GM12878 (cell line): Measurements from ENCODE around the gene ENAH. TPM values are rescaled to one million over a fixed set of nuclear protein-coding genes. Genes with fewer than 3 reads are reported as not detected.

ENCODE experiments used
- CBX3 ChIP-seq: fragments of 200-600 bp; sonication (generic); IDR thresholded peaks from 2 replicates; pipeline ENCODE4 v1.6.1; 2016; ENCODE audit warnings: low read depth, borderline replicate concordance
- NRF1 ChIP-seq: conservative IDR thresholded peaks from 2 replicates; pipeline ENCODE4 v1.6.1; 2011; ENCODE audit warnings: mild to moderate bottlenecking, low read depth, low read length, improper control_type of control experiment
- RBBP5 ChIP-seq: fragments of 200-600 bp; sonication (generic); conservative IDR thresholded peaks from 2 replicates; pipeline ENCODE4 v1.6.1; 2016
- YBX1 ChIP-seq: fragments of 450-650 bp; IDR thresholded peaks from 2 replicates; pipeline ENCODE4 v1.6.1; 2016; ENCODE audit warnings: antibody characterized with exemption
- ZNF217 ChIP-seq: fragments of 450-650 bp; IDR thresholded peaks from 2 replicates; pipeline ENCODE4 v1.6.1; 2017; ENCODE audit warnings: antibody characterized with exemption, mild to moderate bottlenecking
- polyA plus RNA-seq, 11 experiments: library from polyadenylated mRNA; depleted of rRNA in 4 of 11; unstranded in 6 of 11; stranded (reverse) in 5 of 11; fragments of >200 nt; fragmentation: Nextera tagmentation in 4 of 11; fragmentation: Illumina TruSeq in 1 of 11; extraction: Ambion mirVana in 4 of 11; extraction: Trizol in 1 of 11; gene quantifications; 1 replicate in 1 of 11; 2 replicates in 10 of 11; pipeline versions ENCODE4 v1.2.1 to v1.2.3, GENCODE V29; 2011 to 2016; ENCODE audit warnings: inconsistent platforms in 2 of 11, missing spikeins in 2 of 11, low read depth in 1 of 11
- total RNA-seq, 4 experiments: library from RNA; depleted of rRNA in 3 of 4; stranded (reverse); fragments of >200 nt in 3 of 4; fragmentation: Illumina TruSeq in 1 of 4; extraction: Trizol in 1 of 4; gene quantifications; 2 replicates each; pipeline versions ENCODE4 v1.2.1 to v1.2.3, GENCODE V29; 2013 to 2021
- TF ChIP-seq, protein P1 (sequence below): fragments of 450-650 bp; IDR thresholded peaks from 2 replicates; pipeline ENCODE4 v1.6.1; 2017; ENCODE audit warnings: mild to moderate bottlenecking, low read depth, inconsistent platforms; ENCODE audit not compliant: poor library complexity, severe bottlenecking
- TF ChIP-seq, protein P2 (sequence below): fragments of 450-650 bp; IDR thresholded peaks from 2 replicates; pipeline ENCODE4 v1.6.1; 2017; ENCODE audit warnings: mild to moderate bottlenecking, moderate library complexity
- TF ChIP-seq, protein P3 (sequence below): IDR thresholded peaks from 2 replicates; pipeline ENCODE4 v1.6.1; 2012; ENCODE audit warnings: low read depth, low read length, improper control_type of control experiment

Gene ENAH
- total and polyA plus RNA-seq, 10 of the 15 experiments (the other 5 are each of a cell fraction or from before 2014, with no cell fraction given): under 0.01 to 0.62 (median 0.06) TPM; not detected in 5

DNA sequence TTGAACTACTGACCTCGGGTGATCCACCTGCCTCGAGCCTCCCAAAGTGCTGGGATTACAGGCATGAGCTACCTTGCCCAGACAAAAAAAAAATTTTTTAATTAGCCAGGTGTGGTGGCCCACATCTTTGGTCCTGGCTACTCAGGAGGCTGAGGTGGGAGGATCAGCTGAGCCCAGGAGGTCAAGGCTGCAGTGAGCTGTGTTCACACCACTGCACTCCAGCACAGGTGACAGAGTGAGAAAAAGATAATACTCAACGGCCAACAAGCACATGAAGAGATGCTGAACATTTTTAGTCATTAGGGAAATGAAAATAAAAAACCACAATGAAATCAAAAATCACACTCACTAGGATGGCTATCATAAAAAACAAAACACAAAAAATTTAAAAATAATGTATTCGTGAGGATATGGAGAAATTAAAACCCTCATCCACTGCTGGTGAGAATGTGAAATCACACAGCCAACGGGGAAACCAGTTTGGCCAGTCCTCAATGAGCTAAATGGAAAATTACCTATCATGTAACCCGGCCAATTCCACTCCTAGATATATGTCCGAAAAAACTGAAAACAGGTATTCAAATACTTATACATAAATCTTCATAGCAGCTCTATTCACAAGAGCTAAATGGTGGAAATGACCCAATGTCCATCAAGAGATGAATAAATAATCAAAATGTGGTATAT, 41.2 kb downstream of the ENAH start (continued):
- TF ChIP-seq, protein P1, sequence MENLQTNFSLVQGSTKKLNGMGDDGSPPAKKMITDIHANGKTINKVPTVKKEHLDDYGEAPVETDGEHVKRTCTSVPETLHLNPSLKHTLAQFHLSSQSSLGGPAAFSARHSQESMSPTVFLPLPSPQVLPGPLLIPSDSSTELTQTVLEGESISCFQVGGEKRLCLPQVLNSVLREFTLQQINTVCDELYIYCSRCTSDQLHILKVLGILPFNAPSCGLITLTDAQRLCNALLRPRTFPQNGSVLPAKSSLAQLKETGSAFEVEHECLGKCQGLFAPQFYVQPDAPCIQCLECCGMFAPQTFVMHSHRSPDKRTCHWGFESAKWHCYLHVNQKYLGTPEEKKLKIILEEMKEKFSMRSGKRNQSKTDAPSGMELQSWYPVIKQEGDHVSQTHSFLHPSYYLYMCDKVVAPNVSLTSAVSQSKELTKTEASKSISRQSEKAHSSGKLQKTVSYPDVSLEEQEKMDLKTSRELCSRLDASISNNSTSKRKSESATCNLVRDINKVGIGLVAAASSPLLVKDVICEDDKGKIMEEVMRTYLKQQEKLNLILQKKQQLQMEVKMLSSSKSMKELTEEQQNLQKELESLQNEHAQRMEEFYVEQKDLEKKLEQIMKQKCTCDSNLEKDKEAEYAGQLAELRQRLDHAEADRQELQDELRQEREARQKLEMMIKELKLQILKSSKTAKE: no peak
- TF ChIP-seq, protein P2, sequence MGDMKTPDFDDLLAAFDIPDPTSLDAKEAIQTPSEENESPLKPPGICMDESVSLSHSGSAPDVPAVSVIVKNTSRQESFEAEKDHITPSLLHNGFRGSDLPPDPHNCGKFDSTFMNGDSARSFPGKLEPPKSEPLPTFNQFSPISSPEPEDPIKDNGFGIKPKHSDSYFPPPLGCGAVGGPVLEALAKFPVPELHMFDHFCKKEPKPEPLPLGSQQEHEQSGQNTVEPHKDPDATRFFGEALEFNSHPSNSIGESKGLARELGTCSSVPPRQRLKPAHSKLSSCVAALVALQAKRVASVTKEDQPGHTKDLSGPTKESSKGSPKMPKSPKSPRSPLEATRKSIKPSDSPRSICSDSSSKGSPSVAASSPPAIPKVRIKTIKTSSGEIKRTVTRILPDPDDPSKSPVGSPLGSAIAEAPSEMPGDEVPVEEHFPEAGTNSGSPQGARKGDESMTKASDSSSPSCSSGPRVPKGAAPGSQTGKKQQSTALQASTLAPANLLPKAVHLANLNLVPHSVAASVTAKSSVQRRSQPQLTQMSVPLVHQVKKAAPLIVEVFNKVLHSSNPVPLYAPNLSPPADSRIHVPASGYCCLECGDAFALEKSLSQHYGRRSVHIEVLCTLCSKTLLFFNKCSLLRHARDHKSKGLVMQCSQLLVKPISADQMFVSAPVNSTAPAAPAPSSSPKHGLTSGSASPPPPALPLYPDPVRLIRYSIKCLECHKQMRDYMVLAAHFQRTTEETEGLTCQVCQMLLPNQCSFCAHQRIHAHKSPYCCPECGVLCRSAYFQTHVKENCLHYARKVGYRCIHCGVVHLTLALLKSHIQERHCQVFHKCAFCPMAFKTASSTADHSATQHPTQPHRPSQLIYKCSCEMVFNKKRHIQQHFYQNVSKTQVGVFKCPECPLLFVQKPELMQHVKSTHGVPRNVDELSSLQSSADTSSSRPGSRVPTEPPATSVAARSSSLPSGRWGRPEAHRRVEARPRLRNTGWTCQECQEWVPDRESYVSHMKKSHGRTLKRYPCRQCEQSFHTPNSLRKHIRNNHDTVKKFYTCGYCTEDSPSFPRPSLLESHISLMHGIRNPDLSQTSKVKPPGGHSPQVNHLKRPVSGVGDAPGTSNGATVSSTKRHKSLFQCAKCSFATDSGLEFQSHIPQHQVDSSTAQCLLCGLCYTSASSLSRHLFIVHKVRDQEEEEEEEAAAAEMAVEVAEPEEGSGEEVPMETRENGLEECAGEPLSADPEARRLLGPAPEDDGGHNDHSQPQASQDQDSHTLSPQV: no peak
- TF ChIP-seq RBBP5: no peak
- TF ChIP-seq ZNF217: no peak
- TF ChIP-seq, protein P3, sequence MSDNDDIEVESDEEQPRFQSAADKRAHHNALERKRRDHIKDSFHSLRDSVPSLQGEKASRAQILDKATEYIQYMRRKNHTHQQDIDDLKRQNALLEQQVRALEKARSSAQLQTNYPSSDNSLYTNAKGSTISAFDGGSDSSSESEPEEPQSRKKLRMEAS: no peak
- TF ChIP-seq CBX3: no peak
- TF ChIP-seq NRF1: no peak
- TF ChIP-seq YBX1: no peak
- TF ChIP-seq, all 136 proteins: peak for 0
